ENCODE results near the gene TBCC.
"Not testable (repeated sequence)": the region's sequence is repeated elsewhere in the genome, so short reads cannot be mapped to it uniquely, and the experiment has no call there.

Gene TBCC

GRCh38 chr6:42704937-42705374 lies 40.9 kb downstream of the TBCC start:
- no peaks in the 10 kb centered on the region for H3K27me3 ChIP-seq (ENCODE audit: insufficient read depth, low read length)
- H3K27ac ChIP-seq (ENCODE audit: low read length): no peak overlapping the region
- H3K9me3 ChIP-seq (ENCODE audit: insufficient read depth, low read depth, low read length): no peaks in the 10 kb centered on the region
- H3K4me3 ChIP-seq (ENCODE audit: low read length): peak overlapping the region; percentile 78; the same call in 1 of the 2 replicates
- H3K9ac ChIP-seq (ENCODE audit: low read depth, low read length): no peak overlapping the region
- no peaks in the 10 kb centered on the region for H3K36me3 ChIP-seq (ENCODE audit: insufficient read depth, low read depth, low read length)
- H3K4me1 ChIP-seq (ENCODE audit: insufficient read depth, low read length): peaks cover under 1% of the 10 kb centered on the region; the same call in 1 of the 2 replicates

- Histone ChIP-seq H3K9me3 (ENCODE audit: insufficient read depth, low read depth, low read length) (no peaks in the 10 kb centered on the region), H3K9ac (ENCODE audit: low read depth, low read length) (peak overlapping the region; percentile 69; the same call in 1 of the 2 replicates), H3K27me3 (ENCODE audit: insufficient read depth, low read length) (no peaks in the 10 kb centered on the region), H3K27ac (ENCODE audit: low read length) (no peak overlapping the region), H3K4me3 (ENCODE audit: low read length) (peak overlapping the region; percentile 78), H3K4me1 (ENCODE audit: insufficient read depth, low read length) (no peaks in the 10 kb centered on the region), H3K36me3 (ENCODE audit: insufficient read depth, low read depth, low read length) (no peaks in the 10 kb centered on the region)
Observed at GRCh38 chr6:42704251-42704936, 41.5 kb downstream of the TBCC start.

GRCh38 chr6:42702786-42703185 lies 43.1 kb downstream of the TBCC start:
- not testable (repeated sequence) for H3K27ac ChIP-seq (ENCODE audit: low read length); H3K4me3 ChIP-seq (ENCODE audit: low read length); H3K9me3 ChIP-seq (ENCODE audit: insufficient read depth, low read depth, low read length); H3K9ac ChIP-seq (ENCODE audit: low read depth, low read length); H3K36me3 ChIP-seq (ENCODE audit: insufficient read depth, low read depth, low read length); H3K27me3 ChIP-seq (ENCODE audit: insufficient read depth, low read length); H3K4me1 ChIP-seq (ENCODE audit: insufficient read depth, low read length)

GRCh38 chr6:42702200-42702599 lies 43.7 kb downstream of the TBCC start:
- Histone ChIP-seq H3K36me3 (ENCODE audit: insufficient read depth, low read depth, low read length) (no peaks in the 10 kb centered on the region), H3K4me1 (ENCODE audit: insufficient read depth, low read length) (no peaks in the 10 kb centered on the region), H3K9me3 (ENCODE audit: insufficient read depth, low read depth, low read length) (no peaks in the 10 kb centered on the region), H3K27me3 (ENCODE audit: insufficient read depth, low read length) (no peaks in the 10 kb centered on the region), H3K9ac (ENCODE audit: low read depth, low read length) (no peak overlapping the region), H3K4me3 (ENCODE audit: low read length) (no peak overlapping the region), H3K27ac (ENCODE audit: low read length) (no peak overlapping the region)

- Histone ChIP-seq H3K27me3 (ENCODE audit: insufficient read depth, low read length) (no peaks in the 10 kb centered on the region), H3K4me3 (ENCODE audit: low read length) (no peak overlapping the region), H3K9me3 (ENCODE audit: insufficient read depth, low read depth, low read length) (no peaks in the 10 kb centered on the region), H3K4me1 (ENCODE audit: insufficient read depth, low read length) (no peaks in the 10 kb centered on the region), H3K9ac (ENCODE audit: low read depth, low read length) (no peak overlapping the region), H3K27ac (ENCODE audit: low read length) (no peak overlapping the region), H3K36me3 (ENCODE audit: insufficient read depth, low read depth, low read length) (peaks cover 11% of the 10 kb centered on the region)
Observed at GRCh38 chr6:42698217-42698616, 47.7 kb downstream of the TBCC start.

GRCh38 chr6:42697268-42697655 lies 48.6 kb downstream of the TBCC start:
- no peak overlapping the region for H3K9ac ChIP-seq (ENCODE audit: low read depth, low read length)
- H3K4me1 ChIP-seq (ENCODE audit: insufficient read depth, low read length): no peaks in the 10 kb centered on the region
- H3K27me3 ChIP-seq (ENCODE audit: insufficient read depth, low read length): no peaks in the 10 kb centered on the region
- H3K9me3 ChIP-seq (ENCODE audit: insufficient read depth, low read depth, low read length): no peaks in the 10 kb centered on the region
- no peak overlapping the region for H3K4me3 ChIP-seq (ENCODE audit: low read length)
- peaks cover 21% of the 10 kb centered on the region for H3K36me3 ChIP-seq (ENCODE audit: insufficient read depth, low read depth, low read length)
- H3K27ac ChIP-seq (ENCODE audit: low read length): no peak overlapping the region

GRCh38 chr6:42696526-42697267 lies 49.2 kb downstream of the TBCC start:
- Histone ChIP-seq H3K27ac (ENCODE audit: low read length) (no peak overlapping the region), H3K9ac (ENCODE audit: low read depth, low read length) (no peak overlapping the region), H3K9me3 (ENCODE audit: insufficient read depth, low read depth, low read length) (no peaks in the 10 kb centered on the region), H3K4me3 (ENCODE audit: low read length) (no peak overlapping the region), H3K4me1 (ENCODE audit: insufficient read depth, low read length) (no peaks in the 10 kb centered on the region), H3K36me3 (ENCODE audit: insufficient read depth, low read depth, low read length) (peaks cover 26% of the 10 kb centered on the region), H3K27me3 (ENCODE audit: insufficient read depth, low read length) (no peaks in the 10 kb centered on the region)

- Histone ChIP-seq H3K27me3 (ENCODE audit: insufficient read depth, low read length) (no peaks in the 10 kb centered on the region), H3K9me3 (ENCODE audit: insufficient read depth, low read depth, low read length) (no peaks in the 10 kb centered on the region), H3K36me3 (ENCODE audit: insufficient read depth, low read depth, low read length) (peaks cover 47% of the 10 kb centered on the region), H3K9ac (ENCODE audit: low read depth, low read length) (no peak overlapping the region), H3K4me1 (ENCODE audit: insufficient read depth, low read length) (no peaks in the 10 kb centered on the region), H3K27ac (ENCODE audit: low read length) (no peak overlapping the region), H3K4me3 (ENCODE audit: low read length) (no peak overlapping the region)
Observed at GRCh38 chr6:42694586-42694985, 51.3 kb downstream of the TBCC start.

All from iPS-20b (cell line).